Measurements from ENCODE around the gene OOSP1.
"Not testable (repeated sequence)": the region's sequence is repeated elsewhere in the genome, so short reads cannot be mapped to it uniquely, and the experiment has no call there.

The OOSP1 gene

GRCh38 chr11:59938132-59938531 lies at the start of gene OOSP1:
TSS of gene OOSP1 (plus strand) at chr11:59938432. CDS start at chr11:59938455, 23 bp downstream.
- DNase-seq, result no peak

- DNase-seq, result no peak
Observed at GRCh38 chr11:59891781-59892181, 46.5 kb upstream of the OOSP1 start.

GRCh38 chr11:59894616-59895015 lies 43.6 kb upstream of the OOSP1 start:
- DNase-seq, result no peak

GRCh38 chr11:59898046-59898445 lies 40.2 kb upstream of the OOSP1 start:
- DNase-seq, result no peak

GRCh38 chr11:59898650-59899049 lies 39.6 kb upstream of the OOSP1 start:
- DNase-seq, result no peak

GRCh38 chr11:59899532-59899931 lies 38.7 kb upstream of the OOSP1 start:
- no peak for DNase-seq

- no peak for DNase-seq
Observed at GRCh38 chr11:59900366-59901126, 37.7 kb upstream of the OOSP1 start.

- DNase-seq, result no peak
Observed at GRCh38 chr11:59901306-59901705, 36.9 kb upstream of the OOSP1 start.

- DNase-seq, result not testable (repeated sequence)
Observed at GRCh38 chr11:59903569-59903968, 34.7 kb upstream of the OOSP1 start.

GRCh38 chr11:59918480-59918879 lies 19.8 kb upstream of the OOSP1 start:
- DNase-seq, result no peak

- peak; percentile 12 for DNase-seq
Observed at GRCh38 chr11:59918987-59919589, 19.1 kb upstream of the OOSP1 start.

- DNase-seq, result no peak
Observed at GRCh38 chr11:59923813-59924212, 14.4 kb upstream of the OOSP1 start.

GRCh38 chr11:59931688-59932087 lies 6.5 kb upstream of the OOSP1 start:
- no peak for DNase-seq

GRCh38 chr11:59938718-59939117 lies 486 bp downstream of the OOSP1 start:
- DNase-seq, result no peak

GRCh38 chr11:59939482-59939881 lies 1.2 kb downstream of the OOSP1 start:
- DNase-seq, result no peak

GRCh38 chr11:59941091-59941490 lies 2.9 kb downstream of the OOSP1 start:
- no peak for DNase-seq

- no peak for DNase-seq
Observed at GRCh38 chr11:59943997-59944714, 5.9 kb downstream of the OOSP1 start.

- DNase-seq, result no peak
Observed at GRCh38 chr11:59944720-59945119, 6.5 kb downstream of the OOSP1 start.

- no peak for DNase-seq
Observed at GRCh38 chr11:59953463-59954218, 15.4 kb downstream of the OOSP1 start.

- no peak for DNase-seq
Observed at GRCh38 chr11:59954219-59954847, 16.1 kb downstream of the OOSP1 start.

- DNase-seq, result no peak
Observed at GRCh38 chr11:59957094-59957493, 18.9 kb downstream of the OOSP1 start.

- no peak for DNase-seq
Observed at GRCh38 chr11:59960502-59961381, 22.5 kb downstream of the OOSP1 start.
